Loucy (cell line): Measurements from ENCODE around the gene ARSI.

Experiments
- H2AFZ ChIP-seq: fragments of 200-600 bp; sonication (generic); 2 replicates; pipeline ENCODE4 v1.6.0; 2016; ENCODE audit warnings: antibody characterized with exemption, mild to moderate bottlenecking, low read length, moderate library complexity
- H3F3A ChIP-seq: fragments of 200-600 bp; 2 replicates; pipeline ENCODE4 v1.6.0; 2016; ENCODE audit warnings: antibody characterized with exemption, low read depth, mild to moderate bottlenecking
- H3K27me3 ChIP-seq: fragments of 200-600 bp; sonication (generic); 2 replicates; pipeline ENCODE4 v1.6.1; 2014; ENCODE audit warnings: low read length, mild to moderate bottlenecking; ENCODE audit not compliant: insufficient read depth, poor library complexity, severe bottlenecking
- H3K36me3 ChIP-seq: fragments of 200-600 bp; sonication (generic); 2 replicates; pipeline ENCODE4 v1.6.1; 2016; ENCODE audit warnings: low read length; ENCODE audit not compliant: insufficient read depth
- H3K4me1 ChIP-seq: fragments of 200-600 bp; sonication (generic); 2 replicates; pipeline ENCODE4 v1.5.1; 2014; ENCODE audit warnings: low read length, mild to moderate bottlenecking; ENCODE audit not compliant: insufficient read depth, poor library complexity, severe bottlenecking
- H3K4me2 ChIP-seq: fragments of 200-600 bp; sonication (generic); 2 replicates; pipeline ENCODE4 v1.6.0; 2014; ENCODE audit warnings: antibody characterized with exemption, low read length, low read depth, mild to moderate bottlenecking; ENCODE audit not compliant: poor library complexity, severe bottlenecking
- H3K4me3 ChIP-seq: fragments of 200-600 bp; sonication (generic); 2 replicates; pipeline ENCODE4 v1.5.1; 2014; ENCODE audit warnings: low read length, mild to moderate bottlenecking, mixed read lengths; ENCODE audit not compliant: poor library complexity, severe bottlenecking
- H3K79me2 ChIP-seq: fragments of 200-600 bp; sonication (generic); 2 replicates; pipeline ENCODE4 v1.6.1; 2014; ENCODE audit warnings: low read length; ENCODE audit not compliant: insufficient read depth
- H3K9ac ChIP-seq: fragments of 200-600 bp; sonication (generic); 2 replicates; pipeline ENCODE4 v1.6.0; 2014; ENCODE audit warnings: mild to moderate bottlenecking, low read depth, low read length, moderate library complexity; ENCODE audit not compliant: poor library complexity, severe bottlenecking
- H3K9me2 ChIP-seq: fragments of 200-600 bp; sonication (generic); replicated peaks from 2 replicates; pipeline ENCODE4 v1.6.1; 2016; ENCODE audit warnings: low read depth, low read length, mixed read lengths
- H3K9me3 ChIP-seq: fragments of 200-600 bp; sonication (generic); 2 replicates; pipeline ENCODE4 v1.6.1; 2014; ENCODE audit warnings: mild to moderate bottlenecking, antibody characterized with exemption, low read length, low read depth; ENCODE audit not compliant: insufficient read depth
- H4K20me1 ChIP-seq: fragments of 200-600 bp; sonication (generic); 2 replicates; pipeline ENCODE4 v1.6.0; 2014; ENCODE audit warnings: antibody characterized with exemption, low read length, mild to moderate bottlenecking; ENCODE audit not compliant: insufficient read depth, poor library complexity, severe bottlenecking
- CTCF ChIP-seq: fragments of 200-600 bp; sonication (generic); conservative IDR thresholded peaks from 2 replicates; pipeline ENCODE4 v1.5.1; 2014; ENCODE audit warnings: mild to moderate bottlenecking, antibody characterized with exemption, low read length
- EZH2phosphoT487 ChIP-seq: fragments of 200-600 bp; IDR thresholded peaks from 2 replicates; pipeline ENCODE4 v1.6.1; 2018; ENCODE audit warnings: antibody characterized with exemption, mild to moderate bottlenecking, moderate library complexity, borderline replicate concordance

Gene ARSI

GRCh38 chr5:150299571-150300327 is 3.0 kb downstream of the ARSI start:
- Histone ChIP-seq H3K27me3 (no peaks in the 10 kb centered on the region), H2AFZ (no peak overlapping the region), H3K4me2 (no peak overlapping the region)

GRCh38 chr5:150298701-150299451 is 3.8 kb downstream of the ARSI start:
- Histone ChIP-seq H3K36me3 (no peaks in the 10 kb centered on the region), H3F3A (no peaks in the 10 kb centered on the region), H3K4me3 (no peak overlapping the region), H3K9me2 (no peaks in the 10 kb centered on the region), H3K9me3 (no peaks in the 10 kb centered on the region), H3K27me3 (no peaks in the 10 kb centered on the region), H4K20me1 (no peaks in the 10 kb centered on the region), H3K9ac (no peak overlapping the region), H2AFZ (no peak overlapping the region), H3K4me2 (no peak overlapping the region), H3K79me2 (no peaks in the 10 kb centered on the region), H3K4me1 (no peaks in the 10 kb centered on the region)
- TF ChIP-seq EZH2phosphoT487, result no peak

More at GRCh38 chr5:150299571-150300327, 3.0 kb downstream of the ARSI start:
- no peaks in the 10 kb centered on the region for H3K9me3 ChIP-seq
- H3K4me3 ChIP-seq, result no peak overlapping the region
- H3K79me2 ChIP-seq, result no peaks in the 10 kb centered on the region
- H3K9me2 ChIP-seq, result no peaks in the 10 kb centered on the region
- no peaks in the 10 kb centered on the region for H3K36me3 ChIP-seq
- H4K20me1 ChIP-seq, result no peaks in the 10 kb centered on the region
- no peak overlapping the region for H3K9ac ChIP-seq
- H3K4me1 ChIP-seq, result no peaks in the 10 kb centered on the region
- no peaks in the 10 kb centered on the region for H3F3A ChIP-seq
- TF ChIP-seq EZH2phosphoT487, result no peak
- no peak for TF ChIP-seq CTCF

- Histone ChIP-seq H3K4me1 (no peaks in the 10 kb centered on the region), H2AFZ (no peak overlapping the region)
Observed at GRCh38 chr5:150297934-150298595, 4.6 kb downstream of the ARSI start.

More at GRCh38 chr5:150297934-150298595, 4.6 kb downstream of the ARSI start:
- H3K9ac ChIP-seq, result no peak overlapping the region
- no peaks in the 10 kb centered on the region for H3K9me2 ChIP-seq
- no peaks in the 10 kb centered on the region for H3K79me2 ChIP-seq
- H3K36me3 ChIP-seq, result no peaks in the 10 kb centered on the region
- H3K4me2 ChIP-seq, result no peak overlapping the region
- TF ChIP-seq CTCF (no peak), EZH2phosphoT487 (no peak)
- H3F3A ChIP-seq, result no peaks in the 10 kb centered on the region
- no peaks in the 10 kb centered on the region for H3K9me3 ChIP-seq
- no peak overlapping the region for H3K4me3 ChIP-seq
- H4K20me1 ChIP-seq, result no peaks in the 10 kb centered on the region
- H3K27me3 ChIP-seq, result no peaks in the 10 kb centered on the region
